ENCODE data around the gene YEATS2.

YEATS2 gene

DNA sequence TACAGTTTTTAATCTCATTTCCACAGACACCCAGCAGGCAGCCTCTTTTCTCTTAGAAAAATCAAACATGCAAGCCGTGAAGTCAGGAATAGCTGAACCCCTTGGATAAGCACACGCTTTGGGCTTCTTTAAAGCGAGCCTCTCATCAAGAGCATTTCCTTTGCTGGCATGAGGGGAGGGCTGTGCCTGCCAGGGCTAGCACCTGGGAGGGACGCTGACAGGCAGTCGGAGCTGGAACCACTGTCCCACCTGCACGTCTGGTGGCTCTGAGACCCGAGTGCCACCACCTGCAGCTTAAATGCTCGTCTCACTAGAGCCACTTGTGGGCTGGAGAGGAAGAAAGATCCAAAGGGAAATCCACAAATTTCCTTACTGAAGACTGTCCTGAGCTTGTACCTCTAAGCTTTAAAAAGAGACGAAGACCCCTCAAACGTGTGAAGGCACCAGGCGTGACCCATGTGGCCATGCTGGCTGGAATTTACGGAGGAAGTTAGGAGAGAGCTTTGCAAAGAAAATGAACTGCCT lies 118.4 kb downstream of the YEATS2 start:
- no peak for DNase-seq

DNA sequence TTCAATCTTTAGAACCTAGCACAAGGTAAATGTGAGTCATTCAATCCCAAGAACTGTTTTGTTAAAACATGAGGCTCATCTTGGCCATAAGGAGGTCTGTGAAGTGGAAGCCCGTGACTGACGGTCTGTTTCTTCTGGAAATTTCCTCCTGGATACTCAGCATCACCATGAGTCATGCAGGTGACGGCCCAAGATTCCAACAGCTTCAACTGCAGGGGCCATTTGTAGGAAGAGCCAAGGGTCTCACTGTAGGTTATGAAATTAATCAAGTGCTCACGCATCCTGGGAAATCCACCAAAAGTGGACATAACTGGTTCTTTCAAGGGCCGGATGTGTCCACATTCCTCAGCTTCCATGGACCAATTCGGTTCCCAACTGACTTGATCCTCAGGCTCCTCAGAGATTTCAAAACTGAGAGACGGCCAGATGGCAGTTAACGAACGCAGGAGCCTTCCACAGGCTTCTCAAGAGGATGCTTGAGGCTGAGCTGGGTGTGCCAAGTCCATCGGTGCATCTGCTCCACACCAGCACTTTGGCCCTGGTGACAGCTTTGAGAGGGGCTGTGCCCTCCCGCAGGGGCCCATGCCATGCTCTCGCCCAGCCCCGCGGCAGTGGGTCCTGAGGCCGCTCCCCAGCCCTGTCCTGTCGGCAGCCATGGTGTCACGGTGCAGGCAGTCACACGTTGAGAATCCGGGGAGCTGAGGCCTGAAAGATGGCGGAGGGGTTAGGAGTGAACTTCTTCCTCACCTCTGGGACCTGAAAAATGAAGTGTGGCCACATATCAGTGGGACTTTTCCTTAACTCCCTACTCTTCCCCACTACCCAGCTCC lies 119.3 kb downstream of the YEATS2 start:
- no peak for DNase-seq

DNA sequence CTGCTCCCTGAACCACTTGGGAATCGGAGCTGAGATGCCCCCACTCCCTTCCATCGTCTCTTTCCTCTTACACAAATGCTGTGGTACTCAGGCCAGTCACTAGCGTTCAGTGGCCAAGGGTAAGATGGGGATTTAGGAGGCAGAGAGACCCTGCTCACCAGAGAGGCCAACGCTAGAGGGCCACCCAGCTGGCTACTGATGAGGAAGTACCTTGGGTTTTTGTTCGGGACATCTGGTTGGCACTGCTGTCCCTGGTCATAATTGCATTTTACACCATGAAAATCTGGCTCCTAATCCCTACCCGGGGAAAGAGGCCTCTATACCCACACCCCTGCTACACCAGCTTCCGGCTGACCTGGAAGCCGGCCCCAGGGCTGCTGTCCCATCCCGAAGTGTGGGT lies 120.0 kb downstream of the YEATS2 start:
- DNase-seq: no peak

DNA sequence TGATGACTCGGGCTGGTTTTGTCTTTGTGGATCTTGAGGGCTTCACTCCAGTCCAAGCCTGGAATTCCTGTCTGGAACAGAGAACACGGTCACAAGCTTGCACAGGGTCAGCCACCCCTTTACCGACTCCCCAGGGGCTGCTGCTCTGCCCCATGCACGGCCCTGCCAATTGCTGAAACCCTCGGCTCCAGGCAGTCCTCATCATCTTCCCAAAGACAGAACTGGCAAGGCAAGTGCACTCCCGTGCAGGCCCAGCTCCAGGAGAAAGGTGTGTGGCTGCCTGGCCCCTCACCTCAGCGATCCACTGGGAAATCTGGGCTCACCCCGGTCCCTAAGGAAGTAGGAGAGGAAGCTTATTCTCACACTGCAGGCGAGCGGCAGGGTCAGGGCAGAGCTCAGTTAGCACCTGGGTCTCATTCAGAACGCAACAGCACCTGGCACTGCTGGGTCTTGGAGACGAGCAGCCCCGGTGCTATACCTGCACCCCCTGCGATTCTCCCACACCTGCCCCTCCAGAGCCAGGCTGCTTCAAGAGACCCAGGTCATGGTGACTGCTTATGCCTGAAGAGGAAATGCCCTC lies 120.5 kb downstream of the YEATS2 start:
- DNase-seq: no peak

DNA sequence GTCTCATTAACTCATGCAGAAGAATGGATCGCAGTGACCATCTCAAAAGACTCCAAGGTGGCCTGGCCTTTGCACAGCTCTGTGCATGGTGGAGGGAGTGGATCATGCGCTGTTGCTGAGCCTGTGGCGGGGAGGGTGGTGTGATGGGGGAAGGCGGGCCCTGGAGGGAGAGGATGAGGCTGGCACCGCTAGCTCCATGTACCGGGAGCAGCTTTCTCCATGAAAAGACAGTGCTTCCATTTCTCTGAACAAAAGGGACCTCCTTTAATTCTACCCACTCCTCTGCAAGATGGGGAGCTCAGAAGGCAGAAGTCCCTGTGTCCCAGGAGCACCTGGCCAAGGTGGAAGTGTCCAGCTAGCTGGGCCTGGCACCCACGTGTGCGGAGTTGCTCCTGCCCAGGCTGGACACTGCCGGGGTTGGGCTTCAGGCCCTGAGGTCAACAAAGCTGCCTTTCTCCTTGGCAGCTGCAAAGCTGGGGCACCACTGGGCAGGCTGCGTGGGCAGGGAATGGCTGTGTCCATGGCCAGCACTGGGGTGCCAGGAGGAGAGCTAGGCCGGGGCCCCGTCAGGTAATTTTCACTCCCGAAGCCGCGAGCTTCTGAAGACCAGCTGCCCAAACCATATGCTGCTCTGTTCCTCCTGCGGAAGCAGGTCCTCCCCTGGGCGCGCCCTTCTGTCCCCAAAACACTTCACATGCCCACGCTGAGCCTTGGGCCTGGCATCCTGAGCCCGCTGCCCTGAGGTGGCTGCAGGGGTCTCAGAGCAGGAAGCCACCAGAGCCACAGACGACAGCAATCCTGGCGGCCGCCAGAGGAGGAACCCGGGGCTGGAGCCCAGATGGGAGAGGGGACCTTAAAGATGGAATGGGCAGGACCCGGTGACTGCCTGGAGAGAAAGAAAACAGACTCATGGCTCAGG lies 121.4 kb downstream of the YEATS2 start:
- no peak for DNase-seq

DNA sequence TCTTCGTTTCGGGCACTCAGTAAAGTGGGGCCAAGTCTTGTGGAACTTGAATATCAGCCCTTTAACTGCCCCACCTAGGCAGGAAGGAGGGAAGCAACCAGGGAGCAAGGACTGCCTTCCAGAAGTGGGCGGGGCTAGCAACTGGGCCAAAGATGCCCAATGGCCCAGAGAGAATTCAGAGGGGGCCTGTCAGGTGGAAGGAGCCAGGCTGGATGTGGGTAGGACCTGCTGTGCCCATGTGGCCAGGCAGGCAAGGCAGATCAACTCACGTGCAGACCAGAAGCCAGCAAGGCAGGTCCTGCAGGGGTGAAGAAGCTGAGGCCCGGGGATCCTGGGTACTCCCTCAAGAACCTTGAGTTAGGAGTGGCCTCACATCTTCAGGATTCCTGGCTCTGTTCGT lies 122.2 kb downstream of the YEATS2 start:
- DNase-seq: no peak

DNA sequence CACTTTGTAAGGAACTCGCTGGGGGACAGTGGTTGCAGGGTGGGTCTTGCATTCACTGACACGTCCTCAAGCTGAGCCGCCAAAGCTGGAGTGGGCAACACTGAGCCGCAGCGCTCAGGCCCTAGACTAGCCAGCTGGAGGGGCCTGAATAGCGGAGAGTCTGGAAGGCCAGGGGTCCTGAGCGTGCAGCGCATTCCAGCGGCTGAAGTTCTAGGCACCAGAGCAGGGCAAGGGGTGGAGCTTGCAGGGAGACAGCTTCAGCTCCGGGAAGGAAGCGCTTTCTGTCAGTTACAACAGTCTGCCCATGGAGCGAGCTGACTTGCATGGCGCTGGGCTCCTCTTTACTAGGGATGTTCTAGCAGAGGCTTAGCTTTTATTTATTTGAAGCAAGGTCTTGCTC lies 125.0 kb downstream of the YEATS2 start:
- DNase-seq: no peak

DNA sequence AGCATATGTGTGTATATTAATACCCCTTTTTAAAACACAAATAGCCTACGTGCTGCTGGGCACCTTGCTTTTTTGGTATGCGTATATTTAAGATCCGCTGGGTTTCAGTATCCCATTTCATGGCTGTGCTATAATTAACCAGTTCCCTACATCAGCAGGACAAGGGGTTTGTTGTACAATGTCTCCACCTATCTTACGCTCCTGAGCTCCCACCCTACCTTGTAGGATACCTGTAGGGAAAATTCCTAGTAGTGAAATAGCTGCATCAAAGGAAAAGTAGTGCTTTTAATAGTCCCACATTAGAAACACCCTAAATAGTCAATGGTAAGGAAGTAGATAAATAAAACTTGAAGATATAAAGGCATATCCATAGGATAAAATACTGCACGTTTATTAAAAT lies 126.4 kb downstream of the YEATS2 start:
- DNase-seq: no peak

DNA sequence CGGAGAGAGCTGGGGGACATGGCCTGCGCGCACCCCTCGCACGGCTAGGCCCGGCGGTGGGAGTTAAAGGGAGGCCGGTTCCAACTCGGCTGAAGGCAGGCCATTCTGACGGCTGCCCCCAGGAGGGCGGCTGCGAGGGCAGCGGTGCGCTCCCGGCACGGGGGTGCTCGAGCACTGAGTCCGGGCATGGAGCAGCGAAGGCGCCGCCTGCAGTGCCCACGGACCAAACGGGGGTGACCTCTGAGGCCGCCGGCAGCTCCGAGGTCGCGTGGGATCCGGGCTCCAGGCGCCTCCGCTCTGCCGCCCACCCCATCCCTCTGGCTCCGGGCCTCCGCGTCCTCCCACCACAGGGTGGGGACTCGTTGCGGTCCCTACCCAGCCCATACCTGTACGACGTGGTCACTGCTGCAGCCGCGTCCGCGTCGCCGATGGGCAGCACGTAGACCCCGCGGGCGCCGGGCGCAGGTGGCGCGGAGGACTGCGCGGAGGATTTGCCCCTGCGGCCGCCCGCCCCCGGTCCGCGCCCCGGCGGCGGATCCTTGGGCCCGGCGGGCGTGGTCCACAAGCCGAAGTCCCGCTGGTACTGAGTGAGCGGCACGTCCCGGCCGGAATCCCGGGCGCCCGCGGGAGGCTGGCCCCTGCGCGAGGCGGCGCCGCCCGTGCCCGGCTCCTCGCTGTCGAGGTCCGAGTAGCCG lies 127.3 kb downstream of the YEATS2 start:
- no peak for DNase-seq

DNA sequence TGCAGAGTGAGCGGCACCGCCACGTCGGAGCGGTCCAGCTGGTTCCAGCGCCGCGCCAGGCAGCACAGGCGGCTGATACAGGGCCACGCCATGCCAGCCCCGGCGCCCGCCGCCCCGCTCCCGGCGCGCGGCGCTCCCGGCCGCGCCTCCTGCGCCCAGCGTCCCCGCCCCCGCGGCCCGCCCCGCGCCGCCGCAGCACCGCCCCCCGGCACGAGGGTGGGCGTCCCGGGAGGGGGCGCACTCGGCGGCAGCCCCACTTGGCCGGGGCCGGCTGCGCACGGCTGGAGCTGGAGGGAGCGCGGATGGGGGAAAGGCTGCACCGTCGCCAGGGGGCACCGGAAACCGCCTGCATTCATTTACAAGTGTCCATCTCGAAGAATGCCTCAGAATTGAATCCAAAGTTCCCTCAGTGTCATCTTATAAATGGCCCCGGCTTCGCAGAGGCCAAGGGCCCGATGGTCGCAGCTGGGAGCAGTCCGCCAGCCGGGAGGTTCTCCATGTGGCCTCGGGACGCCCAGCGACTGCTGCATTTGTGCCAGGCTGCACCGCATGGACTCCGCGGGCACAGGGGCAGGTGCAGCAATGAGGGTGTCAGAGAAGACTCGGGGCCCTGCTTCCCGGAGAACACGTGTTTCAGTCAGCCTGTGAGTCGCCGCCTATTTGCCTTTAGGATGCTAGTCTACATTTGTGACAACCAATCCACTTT lies 128.0 kb downstream of the YEATS2 start, which contains the start of gene MAP6D1:
Gene MAP6D1, minus strand, starts transcription at position 122 of the 706 bp plus-strand sequence. Its CDS starts 30 bp downstream, at position 92.
- DNase-seq: peak; percentile 14

DNA sequence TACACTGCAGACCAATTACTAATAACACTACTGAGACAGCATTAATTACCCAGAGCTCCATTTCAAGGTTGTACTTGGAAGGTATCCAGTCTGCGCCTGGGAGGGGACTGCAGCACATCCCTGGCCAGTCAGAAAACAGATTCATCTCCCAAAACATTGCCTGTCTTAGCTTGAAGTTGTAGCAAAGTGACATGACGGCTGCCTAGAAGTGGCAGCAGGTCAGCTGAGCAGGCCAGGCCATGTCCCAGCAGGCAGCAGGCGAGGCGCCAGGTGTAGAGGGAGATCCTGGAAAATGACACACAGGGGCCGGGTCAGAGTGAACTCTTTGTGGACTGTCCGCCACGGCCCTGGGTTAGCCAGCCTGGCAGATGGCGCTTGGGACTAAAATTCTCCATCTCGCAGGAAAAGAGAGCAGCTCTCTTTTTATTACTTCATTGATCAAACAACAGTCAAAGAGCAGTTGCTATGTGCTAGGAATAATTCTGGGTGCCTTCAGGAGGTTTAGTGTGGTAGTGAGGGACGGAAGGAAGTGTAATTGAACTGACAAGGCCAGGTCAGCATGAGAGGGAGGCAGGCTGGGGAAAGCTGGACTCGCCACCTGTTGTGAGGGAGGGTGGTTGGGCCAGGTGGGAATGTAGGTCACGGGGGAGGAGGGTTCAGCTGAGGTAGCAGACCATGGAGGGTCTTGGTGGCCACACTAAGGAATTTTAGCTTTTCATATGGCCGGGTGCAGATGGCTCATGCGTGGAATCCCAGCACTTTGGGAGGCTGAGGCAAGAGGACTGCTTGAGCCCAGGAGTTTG lies 129.1 kb downstream of the YEATS2 start:
- DNase-seq: no peak

DNA sequence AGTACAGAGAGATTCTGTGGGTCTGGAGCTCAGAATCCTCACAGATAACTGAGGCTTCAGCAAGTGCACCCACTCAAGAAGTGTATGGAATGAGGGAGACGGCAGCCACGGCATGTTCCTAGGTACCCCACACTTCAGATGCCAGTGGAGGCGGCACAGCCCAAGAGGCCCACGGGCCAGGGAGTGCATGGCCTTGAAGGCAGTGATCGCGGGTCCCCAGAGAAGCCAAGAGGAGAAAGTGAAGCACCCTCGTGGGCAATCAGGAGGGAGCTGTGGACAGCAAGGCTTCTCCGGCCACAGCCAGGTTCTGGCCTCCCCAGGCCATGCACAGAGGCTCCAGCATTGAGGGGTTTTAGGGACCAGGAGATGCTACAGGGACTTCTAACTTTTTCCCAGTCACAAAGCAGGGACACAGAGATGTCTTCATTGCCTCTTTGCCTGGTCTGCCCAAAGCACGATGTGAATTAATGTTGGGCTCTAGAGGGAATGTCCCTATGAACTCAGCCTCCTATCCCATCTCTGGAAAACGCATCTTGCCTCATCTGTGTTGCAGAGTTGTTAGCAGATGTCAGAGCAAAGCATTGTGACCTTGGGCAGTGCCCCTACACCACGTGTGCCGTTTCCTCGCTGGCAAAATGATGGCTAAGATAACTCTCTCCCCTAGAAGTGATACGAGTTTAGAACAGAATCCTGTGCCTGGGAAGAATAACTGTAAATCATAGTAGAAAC lies 130.4 kb downstream of the YEATS2 start:
- no peak for DNase-seq

DNA sequence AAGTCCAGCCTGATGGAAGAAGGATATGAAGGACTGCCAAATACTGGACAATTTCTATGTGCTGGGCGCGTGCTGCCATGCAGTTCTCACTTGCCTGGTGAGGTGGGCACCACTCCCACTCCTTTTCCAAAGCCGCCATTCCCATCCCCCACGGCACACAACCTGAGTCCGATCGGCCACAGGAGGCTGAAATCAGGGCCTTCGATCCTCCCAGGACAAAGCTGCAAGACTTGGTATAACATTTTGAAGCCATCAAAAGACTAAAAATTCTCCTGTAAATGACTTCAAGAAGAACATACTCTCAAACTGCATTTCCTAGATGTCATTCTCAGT lies 130.9 kb downstream of the YEATS2 start:
- no peak for DNase-seq

DNA sequence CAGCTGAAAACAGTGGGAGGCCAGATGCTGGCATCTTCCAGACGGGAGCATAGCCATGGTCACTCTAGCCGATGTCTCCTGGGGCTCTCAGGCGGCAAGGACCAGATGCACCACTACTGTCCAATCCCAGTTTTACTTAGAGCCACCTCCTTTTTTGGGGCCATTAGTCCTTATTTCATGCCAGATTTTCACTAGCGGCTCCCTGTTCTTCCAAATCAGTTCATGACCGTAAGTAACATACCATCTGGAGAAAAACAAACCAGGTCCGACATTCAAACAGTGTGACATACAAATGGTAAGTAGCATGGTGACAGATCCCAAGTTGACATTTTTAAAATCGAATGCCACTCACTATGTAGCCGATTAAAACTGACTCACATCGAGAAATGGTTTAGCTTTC lies 131.9 kb downstream of the YEATS2 start:
- no peak for DNase-seq

DNA sequence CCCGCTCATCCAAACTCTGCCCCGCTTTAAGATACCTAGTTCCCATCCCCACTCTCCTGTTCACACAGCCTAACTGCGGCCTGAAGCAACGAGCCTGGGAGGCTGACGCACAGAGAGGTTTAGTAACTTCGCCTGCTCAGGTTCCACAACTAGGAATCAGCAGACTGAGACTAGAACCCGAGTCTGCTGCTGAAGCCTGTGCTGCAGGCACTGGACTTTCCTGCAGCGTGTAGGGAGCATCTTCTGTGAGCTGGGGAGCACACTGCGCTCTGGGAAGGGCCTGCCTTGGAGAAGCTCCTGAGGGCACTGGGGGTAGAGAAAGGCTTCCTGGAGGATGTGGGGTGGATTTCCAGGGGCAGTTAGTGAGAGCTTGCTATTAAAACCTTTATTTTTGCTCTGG lies 132.6 kb downstream of the YEATS2 start:
- DNase-seq: no peak

DNA sequence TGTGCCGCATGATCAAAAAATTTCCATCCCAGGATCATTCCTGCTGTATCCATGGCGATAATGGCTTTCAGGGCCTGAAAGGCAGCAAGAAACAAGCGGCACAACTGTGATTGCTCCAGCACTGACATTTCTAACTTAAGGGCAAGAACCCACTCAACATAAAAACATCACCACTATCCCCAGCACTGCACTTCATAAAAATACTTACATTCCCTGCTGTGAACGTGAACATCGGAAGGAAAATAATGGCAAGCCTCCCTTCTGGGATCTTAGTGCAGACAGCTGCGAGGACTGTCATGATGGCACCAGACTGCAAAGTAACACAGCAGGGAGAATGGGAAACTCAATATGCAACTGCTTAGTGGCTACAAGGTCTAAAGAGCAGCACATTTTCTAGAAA lies 135.9 kb downstream of the YEATS2 start:
- DNase-seq: no peak

DNA sequence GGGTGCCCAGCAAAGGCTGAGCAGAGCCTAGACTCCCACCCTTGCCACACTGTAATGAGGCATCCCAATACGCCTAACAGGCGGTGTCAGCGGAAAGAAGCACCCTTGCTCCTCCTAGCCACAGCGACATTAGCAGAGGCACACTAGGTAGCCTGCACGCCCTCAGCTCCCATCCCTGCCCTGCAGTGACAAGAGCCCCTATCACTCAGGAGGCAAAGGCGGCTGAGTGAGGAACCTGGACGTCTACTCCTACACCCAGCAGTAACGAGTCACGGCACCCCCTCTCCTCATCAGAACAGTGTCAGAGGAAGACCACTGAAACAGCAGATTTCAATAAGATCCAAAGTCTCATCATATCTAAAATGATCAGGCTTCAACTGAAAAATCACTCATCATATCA lies 139.8 kb downstream of the YEATS2 start:
- DNase-seq: no peak

DNA sequence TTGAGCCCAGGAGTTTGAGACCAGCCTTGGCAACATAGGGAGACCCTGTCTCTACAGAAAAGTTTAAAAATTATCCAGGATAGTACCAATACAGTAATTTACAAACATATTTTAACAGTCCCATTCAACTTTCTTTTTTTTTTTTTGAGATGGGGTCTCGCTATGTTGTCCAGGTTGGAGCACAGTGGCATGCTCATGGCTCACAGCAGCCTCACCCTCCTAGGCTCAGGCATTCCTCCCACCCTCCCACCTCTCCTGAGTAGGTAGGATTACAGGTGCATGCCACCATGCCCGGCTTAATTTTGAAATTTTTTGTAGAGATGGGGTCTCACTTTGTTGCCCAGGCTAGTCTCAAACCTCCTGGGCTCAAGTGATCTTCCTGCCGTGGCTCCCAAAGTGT lies 140.3 kb downstream of the YEATS2 start:
- DNase-seq: no peak

DNA sequence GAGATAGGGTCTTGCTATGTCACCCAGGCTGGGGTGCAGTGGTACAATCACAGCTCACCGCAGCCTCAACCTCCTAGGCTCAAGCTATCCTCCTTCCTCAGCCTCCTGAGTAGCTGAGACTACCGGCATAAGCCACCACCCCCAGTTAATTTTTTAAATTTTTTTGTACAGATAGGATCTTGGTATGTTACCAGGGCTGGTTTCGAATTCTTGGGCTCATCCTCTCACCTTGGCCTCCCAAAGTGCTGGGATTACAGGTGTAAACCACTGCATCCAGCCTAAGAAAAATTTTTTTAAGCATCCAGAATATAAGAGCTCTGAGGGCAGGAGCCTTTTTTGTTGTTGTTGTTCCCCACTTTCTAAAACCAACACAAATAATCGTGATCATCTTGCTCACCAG lies 142.2 kb downstream of the YEATS2 start:
- DNase-seq: no peak

DNA sequence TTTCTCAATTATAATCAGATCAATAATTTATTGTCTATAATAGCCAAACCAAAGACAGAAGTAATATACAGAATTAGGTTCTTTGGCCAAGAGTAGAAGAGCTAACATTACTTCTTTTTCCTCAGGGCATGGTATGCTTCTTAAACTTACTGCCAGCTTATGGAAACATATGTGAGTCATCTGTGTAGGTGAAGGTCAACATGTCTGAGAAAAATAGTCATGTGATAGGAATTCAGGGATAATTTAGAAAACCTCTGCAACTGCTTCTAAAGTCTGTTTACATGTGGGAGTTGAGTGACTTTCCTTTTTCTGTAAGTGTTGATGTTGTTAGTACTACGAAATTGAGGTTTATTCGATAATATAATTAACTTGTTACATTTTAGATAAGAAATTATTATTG lies 147.0 kb downstream of the YEATS2 start:
- no peak for DNase-seq

DNA sequence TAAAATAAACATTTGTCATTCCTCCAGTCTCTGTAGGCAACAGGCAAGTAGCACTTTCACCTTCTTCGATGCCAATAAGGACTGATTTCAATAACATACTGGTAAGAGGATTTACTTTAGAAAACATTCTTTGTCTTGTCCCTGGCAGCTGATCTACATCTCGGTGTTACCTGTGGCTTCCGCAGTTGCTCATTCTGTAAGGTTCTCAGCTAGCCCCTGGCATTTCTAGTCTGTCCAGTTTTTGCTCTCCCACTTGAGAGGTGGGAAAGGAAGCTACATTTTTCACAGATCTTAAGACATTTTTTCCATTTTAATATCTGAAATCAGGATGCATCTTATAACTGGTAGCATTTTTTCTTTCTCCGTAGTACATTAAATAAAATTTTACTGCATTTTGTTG lies 147.5 kb downstream of the YEATS2 start:
- DNase-seq: no peak
